ENCODE data around the gene CFAP54.

Gene CFAP54

DNA sequence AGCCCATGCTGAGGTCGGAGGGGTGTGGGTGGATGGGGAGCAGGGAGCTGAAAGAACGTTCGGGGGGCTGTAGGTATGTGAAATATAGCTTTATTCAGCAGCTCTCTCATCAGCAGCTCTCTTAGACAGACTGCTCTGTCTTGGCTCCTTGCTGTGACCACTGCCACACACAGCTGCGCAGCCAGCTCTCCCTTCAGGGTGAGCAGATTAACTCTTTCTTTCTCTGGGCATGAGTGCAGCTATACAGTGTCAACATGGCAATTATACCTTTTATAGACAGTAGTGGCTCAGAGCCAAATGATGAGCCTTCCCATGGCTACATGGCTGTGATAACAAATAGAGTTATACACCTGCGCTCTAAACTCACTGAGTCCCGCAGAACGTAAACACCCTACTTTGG lies 280.0 kb downstream of the CFAP54 start:
- DNase-seq = no peak

- DNase-seq = no peak
Observed at GRCh38 chr12:96770219-96771102, 281.1 kb downstream of the CFAP54 start.

DNA sequence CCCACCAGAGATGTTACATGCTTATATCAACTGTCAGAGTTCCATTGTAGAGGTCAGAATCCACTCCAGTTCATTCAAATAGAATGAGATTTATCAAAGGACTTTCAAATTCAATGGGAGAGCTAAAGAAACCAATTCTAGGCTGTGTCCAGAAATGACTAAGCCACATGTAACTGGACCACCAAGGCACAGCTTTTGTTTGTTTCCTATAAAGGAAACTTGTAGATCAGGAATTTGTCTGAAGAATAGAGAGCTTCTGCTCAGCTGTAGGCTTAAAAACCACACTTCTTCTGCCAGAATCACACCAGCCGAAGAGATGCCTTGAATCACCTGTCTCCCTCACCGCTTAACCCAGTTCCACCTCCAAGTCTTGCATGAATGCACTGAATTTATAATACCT lies 283.7 kb downstream of the CFAP54 start:
- no peak for DNase-seq

DNA sequence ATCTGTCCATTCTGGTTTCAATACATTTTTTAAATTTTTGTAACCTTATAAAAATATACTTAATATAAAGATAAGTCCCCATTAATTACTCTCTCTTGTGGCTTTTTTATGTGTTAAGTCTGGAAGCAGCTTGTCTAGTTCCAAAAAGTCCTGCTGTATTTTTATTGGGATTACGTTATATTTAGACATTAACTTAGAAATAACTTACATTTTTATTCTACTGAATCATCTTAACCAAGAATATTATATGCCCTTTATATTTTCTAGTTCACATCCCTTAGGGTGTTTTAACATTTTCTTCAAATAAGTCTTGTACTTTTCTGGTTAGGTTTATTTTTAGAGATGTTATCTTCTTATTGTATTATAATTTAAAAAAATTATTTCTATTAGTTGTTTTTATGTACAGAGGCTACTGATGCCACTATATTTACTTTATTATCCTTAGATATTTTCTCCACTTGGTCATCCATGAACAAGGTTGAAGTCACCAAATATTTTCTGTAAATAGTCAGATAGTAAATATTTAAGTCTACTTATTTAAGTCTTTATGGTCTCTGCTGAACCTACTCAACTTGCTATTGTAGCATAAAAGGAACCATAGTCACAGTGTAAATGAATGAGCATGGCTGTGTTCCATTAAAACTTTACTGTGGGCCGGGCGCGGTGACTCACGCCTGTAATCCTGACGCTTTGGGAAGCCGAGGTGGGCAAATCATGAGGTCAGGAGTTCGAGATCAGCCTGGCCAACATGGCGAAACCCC lies 285.3 kb downstream of the CFAP54 start:
- no peak for DNase-seq

DNA sequence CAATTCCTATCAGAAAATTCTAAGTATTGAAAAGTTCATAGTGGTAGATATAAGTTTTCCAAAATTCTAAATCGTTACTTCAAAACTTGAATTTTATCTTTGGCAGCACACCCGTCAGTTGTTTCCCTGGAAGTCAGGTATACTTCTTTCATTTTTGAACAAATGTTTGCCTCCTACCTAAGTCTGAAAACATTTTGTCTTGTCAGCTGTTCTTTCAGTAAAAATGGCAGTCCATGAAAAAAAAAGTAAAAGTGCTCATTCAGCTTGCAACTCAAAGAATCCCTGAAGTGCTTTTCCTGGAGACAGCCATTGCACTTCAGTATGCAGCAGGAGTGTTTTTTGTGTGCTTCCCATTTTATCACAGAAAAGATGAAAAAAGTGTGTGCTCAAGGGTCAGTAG lies 287.5 kb downstream of the CFAP54 start:
- DNase-seq = no peak

- DNase-seq = no peak
Observed at GRCh38 chr12:96780330-96780729, 291.0 kb downstream of the CFAP54 start.

DNA sequence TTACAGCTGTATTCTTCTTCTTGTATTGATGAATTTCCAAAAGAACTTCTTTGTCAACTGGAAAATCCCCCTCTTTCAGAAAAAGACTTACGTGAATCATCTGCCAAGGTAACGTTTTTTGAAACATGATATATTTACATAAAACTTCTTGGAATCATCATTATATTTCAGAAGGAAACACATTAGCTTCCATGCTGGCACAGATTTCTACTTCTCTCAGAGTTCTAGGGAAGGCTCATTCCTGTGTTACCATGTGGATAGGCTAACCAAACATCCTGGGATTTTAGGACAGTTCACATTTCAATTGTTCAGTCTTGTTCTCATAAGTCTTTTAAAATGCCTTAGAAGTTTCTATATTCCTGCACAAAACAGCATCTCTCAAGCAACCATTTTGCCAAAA lies 297.4 kb downstream of the CFAP54 start:
- DNase-seq = no peak

GRCh38 chr12:96803969-96804368 lies 314.6 kb downstream of the CFAP54 start:
- no peak for DNase-seq

DNA sequence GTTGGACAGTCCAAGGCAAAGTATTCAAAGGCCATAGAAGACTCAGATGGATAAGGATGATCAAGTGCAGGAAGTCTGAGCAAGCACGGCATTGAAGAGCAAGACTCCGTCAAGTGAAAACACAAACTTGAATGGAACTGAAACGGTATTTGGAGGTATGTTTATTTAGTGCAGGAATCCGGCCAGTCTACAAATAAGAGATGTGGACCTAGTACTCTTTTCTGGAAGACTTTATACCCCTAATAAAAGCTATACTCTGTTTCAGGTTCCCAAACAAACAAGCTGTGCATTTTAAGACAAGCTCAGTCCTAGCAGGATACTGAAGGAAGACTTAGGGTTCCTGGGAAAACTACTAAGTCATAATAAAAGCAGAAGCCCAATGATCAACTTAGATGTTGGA lies 316.9 kb downstream of the CFAP54 start:
- no peak for DNase-seq

DNA sequence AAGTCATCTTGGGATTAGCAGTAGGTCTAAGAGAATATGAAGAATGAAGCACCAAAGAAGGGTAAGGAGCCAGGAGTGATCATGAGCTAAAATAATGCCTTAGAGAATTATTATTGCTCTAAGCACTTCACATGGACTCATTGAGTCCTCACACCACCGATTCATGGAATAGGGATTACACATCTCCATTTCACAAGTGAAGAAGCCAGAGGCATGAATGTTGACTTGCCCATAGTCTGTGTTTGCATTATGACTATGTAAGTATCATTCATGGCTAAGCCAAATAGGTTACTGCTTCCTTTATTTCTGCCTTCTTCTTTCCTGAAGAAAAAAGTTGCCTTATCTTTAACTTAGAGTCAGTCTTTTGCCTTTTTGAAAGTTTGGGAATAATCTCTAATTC lies 318.4 kb downstream of the CFAP54 start:
- no peak for DNase-seq

DNA sequence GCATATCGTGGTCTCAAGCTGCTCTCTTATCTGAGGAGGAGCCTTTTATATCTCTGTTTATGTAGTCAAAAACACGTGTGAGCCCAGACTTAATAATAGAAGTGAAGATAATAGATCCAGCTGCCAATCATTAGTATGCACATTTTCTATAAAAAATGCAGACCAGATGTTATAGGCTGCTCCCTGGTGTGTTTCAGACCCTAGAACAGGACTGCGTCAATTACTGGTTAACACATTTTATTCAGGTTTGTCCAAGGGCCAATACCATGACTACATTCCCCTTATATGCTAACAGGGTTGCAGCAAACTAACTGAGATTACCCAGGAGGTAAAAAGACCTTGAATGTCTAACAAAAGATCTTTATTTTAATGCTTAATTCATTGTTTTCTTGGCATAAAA lies 319.2 kb downstream of the CFAP54 start:
- DNase-seq = no peak

DNA sequence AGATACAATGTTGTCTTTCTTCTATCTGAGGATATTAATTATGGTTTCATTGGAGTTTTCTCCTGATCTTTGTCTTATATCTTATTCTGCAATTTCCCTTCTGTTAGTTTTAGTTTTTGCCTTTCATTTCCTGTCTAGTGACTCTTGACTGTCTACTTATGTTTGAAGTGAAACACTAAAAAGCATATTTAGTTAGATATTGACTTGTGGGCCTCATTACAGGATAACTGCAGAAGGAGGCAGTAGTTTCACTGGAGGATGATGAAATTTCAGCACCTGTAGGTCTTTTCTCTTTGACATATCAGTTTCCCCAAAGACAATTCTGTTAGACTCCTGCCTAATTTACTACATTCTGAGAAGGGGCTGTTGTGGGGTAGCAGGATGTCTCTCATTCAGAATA lies 320.1 kb downstream of the CFAP54 start:
- no peak for DNase-seq

DNA sequence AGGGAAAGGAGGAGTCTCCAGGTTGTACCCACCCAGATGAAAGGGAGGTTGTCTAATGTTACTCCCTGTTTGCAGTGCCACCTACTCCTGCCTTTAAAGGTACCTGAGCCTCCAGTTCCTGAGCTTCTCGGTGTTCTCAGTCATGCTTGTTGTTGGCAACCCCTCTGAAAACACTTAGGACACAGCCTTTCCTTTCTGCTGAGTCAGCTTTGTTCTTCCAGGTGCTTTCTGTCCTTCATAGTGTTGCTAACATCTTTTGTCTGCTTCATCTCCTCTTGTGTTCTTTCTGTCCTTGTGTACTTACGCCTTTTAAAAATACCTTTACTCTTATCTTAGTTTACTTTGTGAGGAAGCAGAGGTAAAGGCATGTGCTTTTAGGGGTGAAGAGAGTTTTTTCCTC lies 320.7 kb downstream of the CFAP54 start:
- DNase-seq = no peak

DNA sequence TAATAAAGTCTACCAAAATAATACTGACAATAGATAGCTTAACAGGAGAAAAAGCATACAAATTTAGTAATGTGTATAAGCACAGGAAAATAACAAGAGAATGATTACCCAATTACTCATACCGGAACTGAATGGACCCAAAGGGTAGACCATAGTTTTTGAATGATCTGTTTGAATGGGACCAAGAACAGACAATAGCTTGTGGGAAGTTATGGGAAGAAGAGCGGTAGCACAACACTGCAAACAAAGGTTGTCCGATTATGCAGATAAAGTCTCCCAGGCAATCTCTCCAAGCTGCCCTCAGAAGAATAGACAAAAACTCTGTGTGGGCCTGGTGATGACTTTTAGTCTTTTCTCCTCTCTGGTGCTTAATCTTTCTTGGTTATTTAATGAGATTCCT lies 321.1 kb downstream of the CFAP54 start:
- DNase-seq = no peak

GRCh38 chr12:96811083-96811482 lies 321.7 kb downstream of the CFAP54 start:
- DNase-seq = no peak

GRCh38 chr12:96812153-96812552 lies 322.8 kb downstream of the CFAP54 start:
- no peak for DNase-seq

DNA sequence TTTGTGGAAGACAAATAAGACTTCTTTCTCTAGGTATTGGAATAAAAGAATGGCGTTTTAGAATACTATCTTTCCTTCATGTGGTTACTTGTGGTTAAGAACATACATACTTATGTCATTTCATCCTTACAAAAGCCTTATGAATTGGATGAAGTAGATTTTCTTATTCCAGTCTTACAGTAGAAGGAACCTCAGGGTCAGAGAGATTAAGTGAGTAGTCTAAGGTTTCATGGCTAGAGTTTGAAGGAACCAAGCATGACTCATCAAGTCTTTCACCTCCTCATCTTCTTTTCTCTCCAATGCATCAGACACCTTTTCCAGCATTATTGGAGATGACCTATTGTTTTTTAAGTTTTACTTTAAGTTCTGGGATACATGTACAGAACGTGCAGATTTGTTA lies 324.8 kb downstream of the CFAP54 start:
- DNase-seq = no peak

DNA sequence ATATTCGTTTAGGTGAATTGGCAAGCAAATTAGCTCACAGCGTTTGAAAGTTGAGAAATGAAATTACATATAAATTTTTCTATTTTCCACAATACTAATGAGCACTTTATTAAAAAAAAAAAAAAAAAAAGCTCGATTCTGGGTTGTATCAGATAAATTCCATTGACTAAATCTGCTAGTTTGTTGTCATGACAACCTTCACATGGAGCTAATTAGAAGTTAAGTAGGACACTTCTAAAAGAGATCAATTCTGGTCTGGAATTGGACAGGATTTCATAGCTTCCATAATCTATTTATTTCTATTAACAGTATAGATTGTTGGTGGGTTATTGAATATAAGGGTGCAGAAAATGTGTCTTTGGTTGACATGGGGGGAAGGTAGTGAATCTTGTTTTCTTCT lies 332.2 kb downstream of the CFAP54 start:
- no peak for DNase-seq

- DNase-seq = no peak
Observed at GRCh38 chr12:96822641-96823040, 333.3 kb downstream of the CFAP54 start.

- no peak for DNase-seq
Observed at GRCh38 chr12:96824074-96824837, 334.9 kb downstream of the CFAP54 start.

- no peak for DNase-seq
Observed at GRCh38 chr12:96824838-96825236, 335.5 kb downstream of the CFAP54 start.

DNA sequence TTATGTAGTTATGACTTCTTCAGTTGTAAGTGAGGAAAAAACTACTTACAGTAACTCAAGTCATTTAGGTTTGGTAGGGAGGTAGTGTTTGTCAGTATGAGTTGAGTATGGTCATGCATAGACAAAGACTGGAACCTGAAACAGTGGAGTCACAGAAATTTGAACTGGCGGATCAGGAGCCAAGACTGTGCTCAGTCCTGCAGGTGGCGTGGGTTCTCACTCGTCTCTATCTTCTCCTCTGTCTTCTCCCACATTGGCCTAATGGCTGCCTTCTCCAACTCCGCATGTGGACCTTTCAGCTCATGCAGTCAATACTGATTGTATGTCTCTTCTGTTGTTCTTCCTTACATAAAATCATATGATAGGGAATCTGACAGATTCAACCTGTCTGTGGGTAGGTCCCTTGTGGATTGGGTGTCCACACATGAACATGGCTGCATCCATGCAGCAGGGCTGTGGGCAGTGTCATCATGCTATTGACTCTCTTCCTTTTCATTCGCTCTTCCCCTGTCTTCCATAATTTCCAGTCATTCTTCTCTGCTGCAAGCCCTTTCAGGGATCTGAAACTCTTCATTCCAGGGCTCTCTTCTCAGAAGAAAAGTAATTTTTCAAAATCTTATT lies 338.9 kb downstream of the CFAP54 start:
- DNase-seq = no peak

GRCh38 chr12:96829354-96829753 lies 340.0 kb downstream of the CFAP54 start:
- DNase-seq = no peak
